IgD-negative memory B cell (primary cell): ENCODE measurements around the gene MRPS33. TPM values are rescaled to one million over a fixed set of nuclear protein-coding genes. Genes with fewer than 3 reads are reported as not detected.

Experiments
- polyA plus RNA-seq: library from polyadenylated mRNA; unstranded; fragments of 300-500 nt; fragmentation: Illumina TruSeq; gene quantifications from one replicate; pipeline ENCODE4 v1.2.3, GENCODE V29; 2021

Gene MRPS33
- polyA plus RNA-seq, 1 donor from 2014 or later, result 59.7 TPM

Other genes with a start within 250 kb of the MRPS33 start
- 11.6 TPM for gene BRAF, start 90.0 kb downstream of the MRPS33 start, polyA plus RNA-seq
- gene TMEM178B, start 59.1 kb upstream of the MRPS33 start, polyA plus RNA-seq, result not detected